ENCODE data around the gene SERGEF. TPM values are rescaled to one million over a fixed set of nuclear protein-coding genes. Genes with fewer than 3 reads are reported as not detected.

Gene SERGEF
- total RNA-seq, 4 donors from 2014 or later: 42.1 to 61.6 (median 53.9) TPM

- no peak for DNase-seq (ENCODE audit: low spot score in 2 of 2)
- TF ChIP-seq CTCF (IDR thresholded peaks at IDR 0.05) (no peak), EP300 (IDR thresholded peaks at IDR 0.05) (no peak), POLR2A (IDR thresholded peaks at IDR 0.05) (no peak)
- 85 to 87% methylated on average over 12 of the region's 12 CpGs for WGBS, 2 donors
- Histone ChIP-seq H3K27me3 (no peaks in the 10 kb centered on the region), H3K9me3 (no peaks in the 10 kb centered on the region), H3K27ac (no peak overlapping the region), H3K4me3 (no peak overlapping the region), H3K36me3 (peaks cover 0 to 5% (median 0%) of the 10 kb centered on the region in 3 donors), H3K4me1 (no peaks in the 10 kb centered on the region)
Measured at GRCh38 chr11:17781221-17781620, 231.6 kb downstream of the SERGEF start.

GRCh38 chr11:17780668-17781067 is 232.2 kb downstream of the SERGEF start:
- Histone ChIP-seq H3K4me1 (no peaks in the 10 kb centered on the region), H3K4me3 (no peak overlapping the region), H3K9me3 (no peaks in the 10 kb centered on the region), H3K27ac (no peak overlapping the region), H3K36me3 (no peaks in the 10 kb centered on the region), H3K27me3 (no peaks in the 10 kb centered on the region)
- TF ChIP-seq POLR2A (IDR thresholded peaks at IDR 0.05) (no peak), CTCF (IDR thresholded peaks at IDR 0.05) (no peak), EP300 (IDR thresholded peaks at IDR 0.05) (no peak)
- no peak for DNase-seq (ENCODE audit: low spot score in 2 of 2)
- WGBS, 2 donors: 92 to 96% methylated on average over 15 of the region's 15 CpGs

GRCh38 chr11:17779861-17780594 is 232.8 kb downstream of the SERGEF start:
- Histone ChIP-seq H3K9me3 (no peaks in the 10 kb centered on the region), H3K27me3 (no peaks in the 10 kb centered on the region), H3K27ac (no peak overlapping the region), H3K4me3 (no peak overlapping the region), H3K4me1 (no peaks in the 10 kb centered on the region), H3K36me3 (no peaks in the 10 kb centered on the region)
- no peak for TF ChIP-seq POLR2A (IDR thresholded peaks at IDR 0.05)
- no peak for TF ChIP-seq EP300 (IDR thresholded peaks at IDR 0.05)
- no peak for TF ChIP-seq CTCF (IDR thresholded peaks at IDR 0.05)
- DNase-seq (ENCODE audit: low spot score in 2 of 2): no peak
- 82 to 84% methylated on average over 14 of the region's 14 CpGs for WGBS, 2 donors

- Histone ChIP-seq H3K27ac (no peak overlapping the region), H3K4me1 (no peaks in the 10 kb centered on the region), H3K27me3 (no peaks in the 10 kb centered on the region), H3K9me3 (no peaks in the 10 kb centered on the region), H3K4me3 (no peak overlapping the region), H3K36me3 (no peaks in the 10 kb centered on the region)
- WGBS, 2 donors: 91 to 95% methylated on average over 40 of the region's 40 CpGs
- TF ChIP-seq EP300 (IDR thresholded peaks at IDR 0.05) (no peak), CTCF (IDR thresholded peaks at IDR 0.05) (no peak), POLR2A (IDR thresholded peaks at IDR 0.05) (no peak)
- no peak for DNase-seq (ENCODE audit: low spot score in 2 of 2)
Measured at GRCh38 chr11:17778956-17779860, 233.6 kb downstream of the SERGEF start.

GRCh38 chr11:17778352-17778751 is 234.5 kb downstream of the SERGEF start:
- no peaks in the 10 kb centered on the region for H3K27me3 ChIP-seq
- H3K4me3 ChIP-seq: no peak overlapping the region
- no peaks in the 10 kb centered on the region for H3K4me1 ChIP-seq
- 94% methylated on average over 5 of the region's 5 CpGs for WGBS, 2 donors
- H3K9me3 ChIP-seq: peaks cover 0 to 7% (median 0%) of the 10 kb centered on the region in 4 donors
- no peak overlapping the region for H3K27ac ChIP-seq
- DNase-seq (ENCODE audit: low spot score in 2 of 2): no peak
- H3K36me3 ChIP-seq: no peaks in the 10 kb centered on the region
- TF ChIP-seq POLR2A (IDR thresholded peaks at IDR 0.05) (no peak), CTCF (IDR thresholded peaks at IDR 0.05) (no peak), EP300 (IDR thresholded peaks at IDR 0.05) (no peak)

Data from tibial nerve (tissue), 4 donors.